C4-2B (cell line): ENCODE results near the gene SHKBP1.

Experiments
- ZFX ChIP-seq: fragments of 450-650 bp; IDR thresholded peaks from 2 replicates; pipeline ENCODE4 v1.6.1; 2017
- TF ChIP-seq, protein P1 (sequence below): fragments of 450-650 bp; conservative IDR thresholded peaks from 2 replicates; pipeline ENCODE4 v1.5.1; 2017; ENCODE audit warnings: mild to moderate bottlenecking

DNA sequence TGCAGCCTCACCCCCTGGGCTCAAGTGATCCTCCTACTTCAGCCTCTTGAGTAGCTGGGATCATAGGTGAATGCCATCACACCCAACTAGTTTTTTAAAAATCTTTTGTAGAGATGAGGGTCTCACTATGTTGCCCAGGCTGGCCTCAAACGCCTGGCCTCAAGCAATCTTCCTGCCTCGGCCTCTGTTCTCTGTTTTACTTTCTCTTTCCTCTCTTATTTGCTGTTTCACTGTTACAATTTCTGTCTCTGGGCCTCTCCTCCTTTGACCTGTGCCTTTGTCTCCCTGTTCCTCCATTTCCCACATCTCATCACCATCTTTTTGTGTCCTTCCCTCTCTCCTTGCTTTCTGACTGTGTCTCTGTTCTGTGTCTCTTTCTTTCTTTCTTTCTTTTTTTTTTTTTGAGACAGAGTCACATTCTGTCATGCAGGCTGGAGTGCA, 9.3 kb downstream of the SHKBP1 start:
- TF ChIP-seq, protein P1, sequence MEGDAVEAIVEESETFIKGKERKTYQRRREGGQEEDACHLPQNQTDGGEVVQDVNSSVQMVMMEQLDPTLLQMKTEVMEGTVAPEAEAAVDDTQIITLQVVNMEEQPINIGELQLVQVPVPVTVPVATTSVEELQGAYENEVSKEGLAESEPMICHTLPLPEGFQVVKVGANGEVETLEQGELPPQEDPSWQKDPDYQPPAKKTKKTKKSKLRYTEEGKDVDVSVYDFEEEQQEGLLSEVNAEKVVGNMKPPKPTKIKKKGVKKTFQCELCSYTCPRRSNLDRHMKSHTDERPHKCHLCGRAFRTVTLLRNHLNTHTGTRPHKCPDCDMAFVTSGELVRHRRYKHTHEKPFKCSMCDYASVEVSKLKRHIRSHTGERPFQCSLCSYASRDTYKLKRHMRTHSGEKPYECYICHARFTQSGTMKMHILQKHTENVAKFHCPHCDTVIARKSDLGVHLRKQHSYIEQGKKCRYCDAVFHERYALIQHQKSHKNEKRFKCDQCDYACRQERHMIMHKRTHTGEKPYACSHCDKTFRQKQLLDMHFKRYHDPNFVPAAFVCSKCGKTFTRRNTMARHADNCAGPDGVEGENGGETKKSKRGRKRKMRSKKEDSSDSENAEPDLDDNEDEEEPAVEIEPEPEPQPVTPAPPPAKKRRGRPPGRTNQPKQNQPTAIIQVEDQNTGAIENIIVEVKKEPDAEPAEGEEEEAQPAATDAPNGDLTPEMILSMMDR = no peak
- no peak for TF ChIP-seq ZFX
